Body of pancreas (tissue), 4 donors: ENCODE data around the gene MBNL1. TPM values are rescaled to one million over a fixed set of nuclear protein-coding genes. Genes with fewer than 3 reads are reported as not detected.

ENCODE experiments used
- ATAC-seq: fragments of 150-250 bp; one replicate; pipeline ENCODE4 v1.9.1; 2016
- DNase-seq, 4 donors: peaks; one replicate each; pipeline ENCODE4 v3.0.0-alpha.2; 2019
- H3K27ac ChIP-seq, 4 donors: fragments of 200-600 bp; sonication (generic); 1 replicate in 3 of 4; 2 replicates in 1 of 4; pipeline versions ENCODE4 v1.5.1 to v1.6.1; 2016 to 2019; ENCODE audit warnings: mild to moderate bottlenecking in 1 of 4, mixed read lengths in 1 of 4, moderate library complexity in 1 of 4
- H3K27me3 ChIP-seq, 2 donors: fragments of 200-600 bp; sonication (generic); one replicate each; pipeline ENCODE4 v1.6.0; 2016; ENCODE audit warnings: mild to moderate bottlenecking in 1 of 2
- H3K36me3 ChIP-seq, 2 donors: fragments of 200-600 bp; sonication (generic); replicated peaks in 1 of 2; 2 replicates each; pipeline ENCODE4 v1.5.1; 2016; ENCODE audit warnings: low read depth in 2 of 2; ENCODE audit not compliant: insufficient read depth in 1 of 2
- H3K4me1 ChIP-seq: fragments of 200-600 bp; sonication (generic); one replicate; pipeline ENCODE4 v1.6.0; 2016
- H3K4me3 ChIP-seq, 2 donors: fragments of 200-600 bp; sonication (generic); 1 replicate in 1 of 2; 2 replicates in 1 of 2; pipeline ENCODE4 v1.5.1; 2016 to 2019
- H3K9me3 ChIP-seq, 3 donors: fragments of 200-600 bp; sonication (generic); 1 replicate in 2 of 3; 2 replicates in 1 of 3; pipeline ENCODE4 v1.5.1; 2016
- CTCF ChIP-seq, 7 experiments: fragments of 450-650 bp in 4 of 7; fragments of 200-600 bp in 3 of 7; sonication (generic) in 3 of 7; IDR thresholded peaks; one replicate each; pipeline ENCODE4 v1.5.1; 2016 to 2019; ENCODE audit warnings: antibody characterized with exemption in 7 of 7
- POLR2A ChIP-seq, 3 donors: fragments of 450-650 bp; IDR thresholded peaks; one replicate each; pipeline ENCODE4 v1.6.1; 2016; ENCODE audit warnings: antibody characterized with exemption in 3 of 3, mild to moderate bottlenecking in 2 of 3
- WGBS, 2 donors: methylation state at CpG; one replicate each; pipeline ENCODE4 v1.1.5; 2017; 5-methylcytosine and 5-hydroxymethylcytosine counted together
- intact Hi-C: fragments of 100-400 bp; cut with DNase I; formaldehyde crosslinking; loops from one replicate; pipeline ENCODE4 v1.15.1; 2023
- total RNA-seq, 2 donors: library from RNA; depleted of rRNA; stranded (reverse); fragments of >200 nt; gene quantifications; one replicate each; pipeline ENCODE4 v1.1.0, GENCODE V29; 2016

MBNL1 gene
- total RNA-seq, 2 donors from 2014 or later: 77.3 to 82.4 TPM

- H3K4me1 ChIP-seq: no peaks in the 10 kb centered on the region
- H3K27me3 ChIP-seq: no peaks in the 10 kb centered on the region
- no peaks in the 10 kb centered on the region for H3K9me3 ChIP-seq
- no peak overlapping the region for H3K27ac ChIP-seq
- DNase-seq (no peak), ATAC-seq (no peak)
- H3K4me3 ChIP-seq: no peak overlapping the region
- 51 to 73% methylated on average over 2 of the region's 2 CpGs for WGBS, 2 donors
- intact Hi-C loops: no loop called here
- TF ChIP-seq POLR2A (IDR thresholded peaks at IDR 0.05) (no peak), CTCF (IDR thresholded peaks at IDR 0.05) (no peak)
- H3K36me3 ChIP-seq: no peaks in the 10 kb centered on the region
Observed at GRCh38 chr3:152241142-152242017, 27.3 kb upstream of the MBNL1 start.

GRCh38 chr3:152243301-152243711 is 25.4 kb upstream of the MBNL1 start:
- ATAC-seq: no peak
- WGBS, 2 donors: 79 to 95% methylated on average over 1 of the region's 1 CpG

GRCh38 chr3:152243721-152244516 is 24.8 kb upstream of the MBNL1 start:
- Histone ChIP-seq H3K27me3 (no peaks in the 10 kb centered on the region), H3K27ac (peak overlapping the region in 1 of 4 donors; percentile 4), H3K4me1 (no peaks in the 10 kb centered on the region), H3K9me3 (no peaks in the 10 kb centered on the region), H3K36me3 (no peaks in the 10 kb centered on the region), H3K4me3 (no peak overlapping the region)
- TF ChIP-seq POLR2A (IDR thresholded peaks at IDR 0.05) (no peak), CTCF (IDR thresholded peaks at IDR 0.05) (no peak)
- DNase-seq (no peak), ATAC-seq (no peak)
- intact Hi-C loops: no loop called here
- 78 to 82% methylated on average over 10 of the region's 10 CpGs for WGBS, 2 donors

More at GRCh38 chr3:152243301-152243711, 25.4 kb upstream of the MBNL1 start:
- Histone ChIP-seq H3K27ac (no peak overlapping the region), H3K36me3 (no peaks in the 10 kb centered on the region), H3K9me3 (no peaks in the 10 kb centered on the region), H3K27me3 (no peaks in the 10 kb centered on the region), H3K4me1 (no peaks in the 10 kb centered on the region), H3K4me3 (no peak overlapping the region)
- intact Hi-C loops: no loop called here
- no peak for DNase-seq
- TF ChIP-seq CTCF (IDR thresholded peaks at IDR 0.05): no peak
- no peak for TF ChIP-seq POLR2A (IDR thresholded peaks at IDR 0.05)

GRCh38 chr3:152244517-152244888 is 24.2 kb upstream of the MBNL1 start:
- Histone ChIP-seq H3K36me3 (no peaks in the 10 kb centered on the region), H3K27me3 (no peaks in the 10 kb centered on the region), H3K27ac (no peak overlapping the region), H3K9me3 (no peaks in the 10 kb centered on the region), H3K4me1 (no peaks in the 10 kb centered on the region), H3K4me3 (no peak overlapping the region)
- intact Hi-C loops: no loop called here
- TF ChIP-seq POLR2A (IDR thresholded peaks at IDR 0.05) (no peak), CTCF (IDR thresholded peaks at IDR 0.05) (no peak)
- 43 to 52% methylated on average over 2 of the region's 2 CpGs for WGBS, 2 donors
- DNase-seq: no peak
- ATAC-seq: no peak
